Measurements from ENCODE around the gene RHCE. TPM values are rescaled to one million over a fixed set of nuclear protein-coding genes. Genes with fewer than 3 reads are reported as not detected.
"Not testable (repeated sequence)": the region's sequence is repeated elsewhere in the genome, so short reads cannot be mapped to it uniquely, and the experiment has no call there.

Gene RHCE
- total and polyA plus RNA-seq, 2 of the 8 experiments (the other 6 are each of a cell fraction or from before 2014, with no cell fraction given) = 0.23 to 0.50 TPM

DNA sequence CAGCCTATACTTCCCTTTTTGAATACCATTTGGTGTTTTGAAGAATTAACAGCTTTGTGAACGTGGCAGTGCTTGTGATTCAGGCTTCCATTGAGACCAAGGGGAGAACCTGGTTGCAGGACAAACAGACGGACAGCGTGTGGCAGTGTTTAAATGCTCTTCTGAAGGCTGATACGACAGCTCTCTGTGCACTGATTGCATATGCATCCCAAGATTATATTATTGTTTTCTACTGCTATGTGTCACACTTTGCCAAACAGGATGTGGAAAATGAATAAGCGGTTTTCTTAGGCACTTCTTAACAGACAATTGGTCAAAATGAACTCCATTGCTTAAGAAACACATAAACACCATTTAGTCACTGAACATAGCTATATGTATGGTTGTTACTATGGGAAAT, 90.7 kb downstream of the RHCE start:
- H4K5ac ChIP-seq (ENCODE audit: insufficient read length, low read depth, low read length); H3K4me1 ChIP-seq (replicated peaks in 1 of 4; ENCODE audit: control insufficient read depth in 3 of 4, insufficient read depth in 4 of 4, low read length in 3 of 4); H3K36me3 ChIP-seq (ENCODE audit: control insufficient read depth in 2 of 4, insufficient read depth in 4 of 4, low read length in 3 of 4); H3K9ac ChIP-seq (replicated peaks in 1 of 4; ENCODE audit: extremely low read depth in 1 of 4, low read depth in 3 of 4, low read length in 3 of 4); H3K23me2 ChIP-seq (ENCODE audit: low read depth, low read length); H3K4me3 ChIP-seq (ENCODE audit: extremely low read depth in 1 of 4, insufficient read depth in 2 of 4, low read depth in 3 of 4, low read length in 4 of 4); H3K23ac ChIP-seq (ENCODE audit: insufficient read length); H4K8ac ChIP-seq (ENCODE audit: extremely low read depth, insufficient read depth, low read length); H3K18ac ChIP-seq (ENCODE audit: extremely low read depth, low read length); H2BK12ac ChIP-seq (ENCODE audit: low read depth, low read length); H2BK20ac ChIP-seq (ENCODE audit: low read length); H3K9me3 ChIP-seq (ENCODE audit: insufficient read depth in 2 of 2, low read depth in 1 of 2, low read length in 1 of 2); POLR2A ChIA-PET (ENCODE audit: partially characterized antibody); FAIRE-seq; H4K20me1 ChIP-seq (replicated peaks in 1 of 2; ENCODE audit: control insufficient read depth in 1 of 2, insufficient read depth in 2 of 2, low read length in 2 of 2); H2BK120ac ChIP-seq (replicated peaks; ENCODE audit: low read depth, low read length); H4K91ac ChIP-seq (replicated peaks; ENCODE audit: insufficient read length, low read length); H2AFZ ChIP-seq (ENCODE audit: low read length); H3K4ac ChIP-seq (replicated peaks; ENCODE audit: insufficient read length, low read depth, low read length); H3K56ac ChIP-seq (replicated peaks; ENCODE audit: insufficient read length, low read depth, low read length); H2AK5ac ChIP-seq (ENCODE audit: low read depth, low read length); H3K27me3 ChIP-seq (replicated peaks in 1 of 4; ENCODE audit: control insufficient read depth in 3 of 4, extremely low read depth in 1 of 4, insufficient read depth in 3 of 4, low read length in 3 of 4); H3K27ac ChIP-seq (ENCODE audit: low read depth, low read length); CTCF ChIA-PET (ENCODE audit: partially characterized antibody); H2BK5ac ChIP-seq (ENCODE audit: low read depth, low read length); H3K79me1 ChIP-seq (ENCODE audit: low read depth, low read length); H3K14ac ChIP-seq (ENCODE audit: insufficient read length); H2BK15ac ChIP-seq (ENCODE audit: low read length); DNase-seq (ENCODE audit: low read depth in 1 of 2, low spot score in 2 of 2); H3K4me2 ChIP-seq (ENCODE audit: insufficient read depth in 1 of 2, low read depth in 2 of 2, low read length in 2 of 2): not testable (repeated sequence)
- WGBS, 2 experiments (ENCODE audit: extremely low coverage in 1 of 2, insufficient coverage in 1 of 2, insufficient read length in 1 of 2, insufficient replicate concordance in 2 of 2, low coverage in 1 of 2, low lambda C conversion rate in 2 of 2, missing lambda C conversion rate in 1 of 2) = 95% methylated on average over 5 of the region's 5 CpGs; no CpG with 5 or more reads in 1 of the 2 experiments
- peaks cover 0 to 11% of the 10 kb centered on the region in 2 experiments; a peak in 1 of 4 replicates for H3K79me2 ChIP-seq (ENCODE audit: control insufficient read depth in 1 of 2, insufficient read depth in 2 of 2, low read length in 2 of 2)
- peak in 1 of 2 experiments; percentile 10; a peak in 1 of 4 replicates for TF ChIP-seq RAD21 (IDR thresholded peaks at IDR 0.05 in 1 of 2, conservative IDR thresholded peaks at IDR 0.05 in 1 of 2; ENCODE audit: low read depth in 2 of 2, low read length in 2 of 2)

DNA sequence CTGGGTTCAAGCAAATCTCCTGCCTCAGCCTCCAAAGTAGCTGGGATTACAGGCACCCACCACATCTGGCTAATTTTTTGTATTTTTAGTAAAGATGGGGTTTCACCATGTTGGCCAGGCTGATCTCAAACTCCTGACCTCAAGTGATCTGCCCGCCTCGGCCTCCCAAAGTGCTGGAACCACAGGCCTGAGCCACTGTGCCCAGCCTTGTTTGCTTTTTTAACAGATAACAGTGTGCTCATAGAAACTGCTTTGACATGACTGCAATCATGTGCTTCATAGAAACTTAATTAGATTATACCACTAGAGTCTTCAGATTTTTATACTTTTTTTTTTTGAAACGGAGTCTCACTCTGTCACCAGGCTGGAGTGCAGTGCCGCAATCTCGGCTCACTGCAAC, 91.3 kb downstream of the RHCE start:
- H3K4ac ChIP-seq (replicated peaks; ENCODE audit: insufficient read length, low read depth, low read length); H3K4me3 ChIP-seq (ENCODE audit: extremely low read depth in 1 of 4, insufficient read depth in 2 of 4, low read depth in 3 of 4, low read length in 4 of 4); H2AFZ ChIP-seq (ENCODE audit: low read length); H3K27me3 ChIP-seq (replicated peaks in 1 of 4; ENCODE audit: control insufficient read depth in 3 of 4, extremely low read depth in 1 of 4, insufficient read depth in 3 of 4, low read length in 3 of 4); H2BK120ac ChIP-seq (replicated peaks; ENCODE audit: low read depth, low read length); DNase-seq (ENCODE audit: low read depth in 1 of 2, low spot score in 2 of 2); POLR2A ChIA-PET (ENCODE audit: partially characterized antibody); H4K91ac ChIP-seq (replicated peaks; ENCODE audit: insufficient read length, low read length); H3K9me3 ChIP-seq (ENCODE audit: insufficient read depth in 2 of 2, low read depth in 1 of 2, low read length in 1 of 2); H3K14ac ChIP-seq (ENCODE audit: insufficient read length); H2BK15ac ChIP-seq (ENCODE audit: low read length); H3K18ac ChIP-seq (ENCODE audit: extremely low read depth, low read length); H3K56ac ChIP-seq (replicated peaks; ENCODE audit: insufficient read length, low read depth, low read length); H3K23me2 ChIP-seq (ENCODE audit: low read depth, low read length); H2BK12ac ChIP-seq (ENCODE audit: low read depth, low read length); H3K36me3 ChIP-seq (ENCODE audit: control insufficient read depth in 2 of 4, insufficient read depth in 4 of 4, low read length in 3 of 4); H3K4me2 ChIP-seq (ENCODE audit: insufficient read depth in 1 of 2, low read depth in 2 of 2, low read length in 2 of 2); H3K27ac ChIP-seq (ENCODE audit: low read depth, low read length); H3K23ac ChIP-seq (ENCODE audit: insufficient read length); H3K79me1 ChIP-seq (ENCODE audit: low read depth, low read length); H4K5ac ChIP-seq (ENCODE audit: insufficient read length, low read depth, low read length); H2BK5ac ChIP-seq (ENCODE audit: low read depth, low read length); CTCF ChIA-PET (ENCODE audit: partially characterized antibody); H3K4me1 ChIP-seq (replicated peaks in 1 of 4; ENCODE audit: control insufficient read depth in 3 of 4, insufficient read depth in 4 of 4, low read length in 3 of 4); H3K9ac ChIP-seq (replicated peaks in 1 of 4; ENCODE audit: extremely low read depth in 1 of 4, low read depth in 3 of 4, low read length in 3 of 4); H4K20me1 ChIP-seq (replicated peaks in 1 of 2; ENCODE audit: control insufficient read depth in 1 of 2, insufficient read depth in 2 of 2, low read length in 2 of 2); FAIRE-seq; H2BK20ac ChIP-seq (ENCODE audit: low read length); H4K8ac ChIP-seq (ENCODE audit: extremely low read depth, insufficient read depth, low read length); H2AK5ac ChIP-seq (ENCODE audit: low read depth, low read length): not testable (repeated sequence)
- WGBS, 2 experiments (ENCODE audit: extremely low coverage in 1 of 2, insufficient coverage in 1 of 2, insufficient read length in 1 of 2, insufficient replicate concordance in 2 of 2, low coverage in 1 of 2, low lambda C conversion rate in 2 of 2, missing lambda C conversion rate in 1 of 2) = 95% methylated on average over 5 of the region's 5 CpGs; no CpG with 5 or more reads in 1 of the 2 experiments
- peaks cover 0 to 11% of the 10 kb centered on the region in 2 experiments; a peak in 1 of 4 replicates for H3K79me2 ChIP-seq (ENCODE audit: control insufficient read depth in 1 of 2, insufficient read depth in 2 of 2, low read length in 2 of 2)

Measured in H1 (cell line).